Effector memory CD4-positive, alpha-beta T cell (primary cell): ENCODE measurements around the gene PRUNE2.
"Not testable (repeated sequence)": the region's sequence is repeated elsewhere in the genome, so short reads cannot be mapped to it uniquely, and the experiment has no call there.

ENCODE experiments used
- DNase-seq, 3 donors: peaks; one replicate each; pipeline ENCODE4 v3.0.0-alpha.2; 2020
- H3K27ac ChIP-seq: 2 replicates; pipeline ENCODE4 v1.7.0; 2013; ENCODE audit warnings: mild to moderate bottlenecking, low read length, moderate library complexity; ENCODE audit not compliant: insufficient read depth, poor library complexity, severe bottlenecking
- H3K27me3 ChIP-seq: replicated peaks from 2 replicates; pipeline ENCODE4 v1.7.0; 2013; ENCODE audit warnings: mild to moderate bottlenecking, low read length; ENCODE audit not compliant: insufficient read depth, control insufficient read depth, poor library complexity, severe bottlenecking
- H3K36me3 ChIP-seq: 2 replicates; pipeline ENCODE4 v1.7.0; 2013; ENCODE audit warnings: mild to moderate bottlenecking, low read length, moderate library complexity; ENCODE audit not compliant: control insufficient read depth, insufficient read depth
- H3K4me1 ChIP-seq: 2 replicates; pipeline ENCODE4 v1.7.0; 2013; ENCODE audit warnings: low read length, mild to moderate bottlenecking; ENCODE audit not compliant: control insufficient read depth, insufficient read depth, poor library complexity, severe bottlenecking
- H3K4me3 ChIP-seq: 2 replicates; pipeline ENCODE4 v1.7.0; 2013; ENCODE audit warnings: low read length, low read depth, mild to moderate bottlenecking; ENCODE audit not compliant: insufficient read depth, poor library complexity, severe bottlenecking
- H3K9me3 ChIP-seq: 2 replicates; pipeline ENCODE4 v1.7.0; 2013; ENCODE audit warnings: mild to moderate bottlenecking, low read length, moderate library complexity; ENCODE audit not compliant: control insufficient read depth
- total RNA-seq, 3 donors: gene quantifications; one replicate each; lab custom pipeline; 2026; lab: John Stamatoyannopoulos, UW

Gene PRUNE2, protein sequence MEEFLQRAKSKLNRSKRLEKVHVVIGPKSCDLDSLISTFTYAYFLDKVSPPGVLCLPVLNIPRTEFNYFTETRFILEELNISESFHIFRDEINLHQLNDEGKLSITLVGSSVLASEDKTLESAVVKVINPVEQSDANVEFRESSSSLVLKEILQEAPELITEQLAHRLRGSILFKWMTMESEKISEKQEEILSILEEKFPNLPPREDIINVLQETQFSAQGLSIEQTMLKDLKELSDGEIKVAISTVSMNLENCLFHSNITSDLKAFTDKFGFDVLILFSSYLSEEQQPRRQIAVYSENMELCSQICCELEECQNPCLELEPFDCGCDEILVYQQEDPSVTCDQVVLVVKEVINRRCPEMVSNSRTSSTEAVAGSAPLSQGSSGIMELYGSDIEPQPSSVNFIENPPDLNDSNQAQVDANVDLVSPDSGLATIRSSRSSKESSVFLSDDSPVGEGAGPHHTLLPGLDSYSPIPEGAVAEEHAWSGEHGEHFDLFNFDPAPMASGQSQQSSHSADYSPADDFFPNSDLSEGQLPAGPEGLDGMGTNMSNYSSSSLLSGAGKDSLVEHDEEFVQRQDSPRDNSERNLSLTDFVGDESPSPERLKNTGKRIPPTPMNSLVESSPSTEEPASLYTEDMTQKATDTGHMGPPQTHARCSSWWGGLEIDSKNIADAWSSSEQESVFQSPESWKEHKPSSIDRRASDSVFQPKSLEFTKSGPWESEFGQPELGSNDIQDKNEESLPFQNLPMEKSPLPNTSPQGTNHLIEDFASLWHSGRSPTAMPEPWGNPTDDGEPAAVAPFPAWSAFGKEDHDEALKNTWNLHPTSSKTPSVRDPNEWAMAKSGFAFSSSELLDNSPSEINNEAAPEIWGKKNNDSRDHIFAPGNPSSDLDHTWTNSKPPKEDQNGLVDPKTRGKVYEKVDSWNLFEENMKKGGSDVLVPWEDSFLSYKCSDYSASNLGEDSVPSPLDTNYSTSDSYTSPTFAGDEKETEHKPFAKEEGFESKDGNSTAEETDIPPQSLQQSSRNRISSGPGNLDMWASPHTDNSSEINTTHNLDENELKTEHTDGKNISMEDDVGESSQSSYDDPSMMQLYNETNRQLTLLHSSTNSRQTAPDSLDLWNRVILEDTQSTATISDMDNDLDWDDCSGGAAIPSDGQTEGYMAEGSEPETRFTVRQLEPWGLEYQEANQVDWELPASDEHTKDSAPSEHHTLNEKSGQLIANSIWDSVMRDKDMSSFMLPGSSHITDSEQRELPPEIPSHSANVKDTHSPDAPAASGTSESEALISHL (N-terminal part only)
- total RNA-seq = 0 to 0.39 (median 0.17) reads per million in 3 donors

DNA sequence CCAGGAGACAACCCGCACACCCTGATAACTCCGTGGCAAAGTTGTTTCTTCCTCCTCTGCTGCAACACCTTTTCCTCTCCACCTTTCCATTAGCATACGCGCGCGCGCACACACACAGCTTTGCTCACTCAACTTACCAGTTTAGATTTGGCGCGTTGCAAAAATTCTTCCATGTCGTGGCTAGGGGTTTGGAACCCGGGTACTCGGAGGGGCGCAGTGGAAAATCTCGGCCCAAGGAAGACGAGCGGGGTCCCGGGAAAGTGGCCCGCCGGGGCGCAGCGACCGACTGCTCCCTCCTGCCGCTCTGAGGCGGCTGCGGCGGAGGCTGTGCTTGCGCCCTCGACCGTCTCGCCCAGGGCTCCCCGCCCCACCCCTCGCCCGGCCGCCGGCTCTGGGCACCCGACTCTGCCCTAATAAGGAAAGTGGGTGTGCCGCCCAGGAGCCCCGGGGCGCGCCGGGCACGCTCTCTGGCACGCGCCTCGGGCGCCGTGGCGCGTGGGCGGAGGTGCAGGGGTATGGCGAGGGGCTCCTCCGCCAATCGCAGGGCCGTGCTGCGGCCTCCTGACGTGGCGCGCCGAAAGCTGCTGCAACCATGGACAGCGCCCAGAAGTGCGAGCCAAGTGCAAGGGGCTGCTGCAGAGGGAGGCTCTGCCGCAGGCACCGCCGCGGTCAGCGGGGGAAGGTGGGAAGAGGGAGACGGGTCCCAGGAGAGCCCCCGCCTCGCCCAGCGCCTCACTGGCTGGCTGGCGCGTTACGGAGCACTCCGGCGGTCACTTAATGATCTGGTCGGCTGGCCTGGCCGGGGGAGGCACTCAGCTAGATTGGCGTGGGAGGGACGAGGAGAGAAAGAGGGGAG lies at the start of gene PRUNE2:
Gene PRUNE2 (minus strand): TSS at position 324 of the 856 bp plus-strand sequence. CDS start 151 bp downstream, at position 173.
- no peak for DNase-seq
- H3K27ac ChIP-seq = no peak within 1 kb of the TSS
- H3K4me3 ChIP-seq = no peak within 1 kb of the TSS
- no peaks in the 10 kb centered on the region for H3K36me3 ChIP-seq
- no peaks in the 10 kb centered on the region for H3K9me3 ChIP-seq
- H3K4me1 ChIP-seq = no peaks in the 10 kb centered on the region
- no peaks in the 10 kb centered on the region for H3K27me3 ChIP-seq

DNA sequence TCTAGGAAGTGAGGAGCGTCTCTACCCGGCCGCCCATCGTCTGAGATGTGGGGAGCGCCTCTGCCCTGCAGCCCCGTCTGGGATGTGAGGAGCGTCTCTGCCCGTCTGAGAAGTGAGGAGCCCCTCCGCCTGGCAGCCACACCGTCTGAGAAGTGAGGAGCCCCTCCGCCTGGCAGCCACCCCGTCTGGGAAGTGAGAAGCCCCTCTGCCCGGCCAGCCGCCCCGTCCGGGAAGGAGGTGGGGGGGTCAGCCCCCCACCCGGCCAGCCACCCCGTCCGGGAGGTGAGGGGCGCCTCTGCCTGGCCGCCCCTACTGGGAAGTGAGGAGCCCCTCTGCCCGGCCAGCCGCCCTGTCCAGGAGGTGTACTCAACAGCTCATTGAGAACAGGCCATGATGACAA lies 49.5 kb upstream of the PRUNE2 start:
- not testable (repeated sequence) for DNase-seq, H3K36me3 ChIP-seq, H3K4me1 ChIP-seq, H3K27me3 ChIP-seq, H3K4me3 ChIP-seq, H3K27ac ChIP-seq, H3K9me3 ChIP-seq

DNA sequence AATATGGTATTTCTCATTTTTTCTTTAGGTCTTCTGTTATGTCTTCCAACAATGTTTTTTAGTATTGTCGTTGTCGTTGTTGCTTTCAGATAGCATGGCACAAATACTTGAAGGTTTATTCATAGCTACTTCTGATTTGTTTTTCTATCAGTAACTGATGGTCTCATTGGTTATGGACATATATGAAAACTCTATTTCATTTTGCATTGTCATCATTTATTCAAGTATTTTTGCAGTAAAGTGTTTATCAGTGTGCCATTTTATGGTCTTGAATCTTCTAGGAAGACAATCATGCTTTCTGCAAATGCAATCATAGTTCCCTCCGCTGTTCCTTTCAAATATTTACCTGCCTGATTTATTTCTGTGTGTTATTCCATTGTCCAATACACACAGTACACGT lies 44.0 kb upstream of the PRUNE2 start:
- no peak overlapping the region for H3K4me3 ChIP-seq
- DNase-seq = no peak
- no peaks in the 10 kb centered on the region for H3K9me3 ChIP-seq
- H3K4me1 ChIP-seq = no peaks in the 10 kb centered on the region
- H3K36me3 ChIP-seq = no peaks in the 10 kb centered on the region
- H3K27ac ChIP-seq = no peak overlapping the region
- H3K27me3 ChIP-seq = no peaks in the 10 kb centered on the region

DNA sequence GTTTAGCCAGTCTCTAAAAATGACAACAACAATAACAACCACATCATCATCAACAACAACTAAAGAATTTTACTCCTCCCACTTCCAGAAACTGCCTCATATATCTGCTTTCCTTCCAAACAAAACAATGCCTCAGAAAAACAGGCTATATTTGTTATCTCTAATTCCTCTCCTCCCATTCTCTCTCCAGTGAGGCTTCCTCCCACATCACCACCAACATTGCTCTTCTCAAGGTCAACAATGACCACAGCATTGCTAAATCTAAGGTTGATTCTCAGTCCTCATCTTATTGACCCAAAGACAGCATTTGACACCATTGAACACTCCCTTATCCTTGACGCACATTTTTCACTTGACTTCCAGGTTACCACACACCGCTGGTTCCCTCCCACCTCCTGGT lies 38.1 kb upstream of the PRUNE2 start:
- no peaks in the 10 kb centered on the region for H3K9me3 ChIP-seq

DNA sequence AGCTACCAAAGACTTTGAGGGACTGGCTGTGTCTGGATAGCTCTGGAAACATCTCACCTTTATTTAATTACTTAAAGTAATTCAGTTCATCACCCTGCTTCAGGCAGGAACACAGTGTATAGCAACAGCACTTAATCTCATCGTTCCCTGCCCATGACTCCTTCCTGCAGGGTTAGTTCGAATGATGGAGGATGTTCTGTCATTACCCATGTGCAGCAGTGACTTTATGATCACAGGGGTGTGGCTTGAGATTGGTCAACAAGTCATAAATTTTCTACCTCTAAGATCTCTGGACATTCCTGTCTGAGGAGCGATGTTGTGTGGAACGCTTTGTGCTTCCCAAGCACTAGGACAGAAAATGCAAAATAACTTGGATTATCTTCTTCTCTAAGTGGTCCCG lies 37.1 kb upstream of the PRUNE2 start:
- DNase-seq = no peak
- Histone ChIP-seq H3K27me3 (no peaks in the 10 kb centered on the region), H3K4me1 (no peaks in the 10 kb centered on the region), H3K9me3 (no peaks in the 10 kb centered on the region), H3K4me3 (no peak overlapping the region), H3K27ac (no peak overlapping the region), H3K36me3 (no peaks in the 10 kb centered on the region)

More for the DNA sequence above, 38.1 kb upstream of the PRUNE2 start:
- Histone ChIP-seq H3K27ac (no peak overlapping the region), H3K4me3 (no peak overlapping the region), H3K36me3 (no peaks in the 10 kb centered on the region), H3K27me3 (no peaks in the 10 kb centered on the region), H3K4me1 (no peaks in the 10 kb centered on the region)
- DNase-seq = no peak

DNA sequence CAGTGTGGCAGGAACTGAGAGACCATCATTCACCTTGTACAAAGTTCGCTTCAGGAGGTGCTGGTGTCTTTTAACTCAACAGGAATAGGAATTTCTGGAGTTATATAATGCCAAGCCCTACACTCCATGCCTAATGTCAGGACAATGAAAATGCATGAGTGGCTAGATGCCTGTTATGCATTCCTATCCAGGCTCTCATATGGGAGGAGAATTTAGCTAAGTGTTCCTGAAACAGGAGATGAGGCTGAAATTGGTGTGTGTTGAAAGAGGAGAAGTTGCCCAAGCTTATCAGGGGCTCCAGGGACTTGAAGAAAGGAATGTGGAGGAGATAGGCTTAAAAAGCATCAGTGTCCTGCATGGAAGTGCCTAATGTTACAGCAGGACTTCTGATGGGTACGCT lies 26.8 kb upstream of the PRUNE2 start:
- no peaks in the 10 kb centered on the region for H3K27me3 ChIP-seq
- no peaks in the 10 kb centered on the region for H3K36me3 ChIP-seq
- no peaks in the 10 kb centered on the region for H3K9me3 ChIP-seq
- no peak for DNase-seq
- no peak overlapping the region for H3K27ac ChIP-seq
- H3K4me3 ChIP-seq = no peak overlapping the region
- no peaks in the 10 kb centered on the region for H3K4me1 ChIP-seq

DNA sequence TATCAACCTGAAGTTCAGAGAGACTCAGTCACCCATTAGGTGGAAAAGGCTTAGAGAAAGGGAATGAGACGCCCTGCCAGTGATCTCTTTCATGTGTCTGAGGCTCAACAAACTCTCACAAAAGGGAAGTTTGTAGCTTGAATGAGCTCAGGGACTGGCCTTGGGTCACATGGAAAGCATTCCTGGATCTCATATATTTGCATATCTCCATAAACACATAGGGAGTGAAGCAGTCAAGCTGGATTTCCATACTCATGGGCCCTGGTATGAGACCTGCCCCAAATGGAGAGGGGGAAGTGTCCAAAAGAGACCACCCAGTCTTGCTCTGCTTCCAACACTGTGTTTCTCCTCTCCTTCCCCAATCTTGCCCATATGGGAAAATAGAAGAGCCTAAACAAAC lies 26.4 kb upstream of the PRUNE2 start:
- DNase-seq = no peak
- no peaks in the 10 kb centered on the region for H3K4me1 ChIP-seq
- H3K4me3 ChIP-seq = no peak overlapping the region
- H3K36me3 ChIP-seq = no peaks in the 10 kb centered on the region
- H3K9me3 ChIP-seq = no peaks in the 10 kb centered on the region
- no peaks in the 10 kb centered on the region for H3K27me3 ChIP-seq
- H3K27ac ChIP-seq = no peak overlapping the region

DNA sequence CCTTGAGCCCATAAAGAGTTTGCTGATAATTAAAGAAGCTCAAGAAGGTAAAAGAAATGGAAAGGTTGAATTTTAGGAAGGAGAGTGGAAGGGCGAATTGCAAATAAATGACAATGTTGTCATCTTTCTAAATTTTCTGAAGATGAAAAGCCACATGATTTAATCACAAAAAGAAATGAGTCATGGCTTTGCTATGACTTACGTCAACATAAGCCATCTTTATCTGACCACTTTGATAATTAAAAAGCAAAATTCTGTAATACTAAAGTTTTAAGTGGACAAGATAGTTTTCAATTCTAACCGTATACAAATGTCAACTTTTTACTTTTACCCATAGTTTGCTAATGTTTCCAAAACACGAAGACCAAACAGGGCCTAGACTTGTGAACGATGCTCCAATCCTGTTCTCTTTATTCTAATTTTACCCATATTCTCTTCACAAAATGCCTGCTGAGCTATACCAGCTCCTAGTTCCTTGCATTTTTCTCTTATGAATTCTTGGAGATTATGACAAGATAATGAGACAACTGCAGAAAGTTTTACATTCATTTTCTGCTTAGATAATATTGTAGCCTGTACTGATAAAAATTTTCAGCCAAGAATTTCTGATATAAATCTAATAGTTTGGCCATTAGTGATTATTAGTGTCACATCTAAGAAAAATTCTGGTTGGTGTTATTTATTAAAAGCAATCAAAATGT lies 21.8 kb upstream of the PRUNE2 start:
- Histone ChIP-seq H3K9me3 (no peaks in the 10 kb centered on the region), H3K4me1 (no peaks in the 10 kb centered on the region), H3K36me3 (no peaks in the 10 kb centered on the region), H3K4me3 (no peak overlapping the region), H3K27me3 (no peaks in the 10 kb centered on the region), H3K27ac (no peak overlapping the region)
- no peak for DNase-seq

DNA sequence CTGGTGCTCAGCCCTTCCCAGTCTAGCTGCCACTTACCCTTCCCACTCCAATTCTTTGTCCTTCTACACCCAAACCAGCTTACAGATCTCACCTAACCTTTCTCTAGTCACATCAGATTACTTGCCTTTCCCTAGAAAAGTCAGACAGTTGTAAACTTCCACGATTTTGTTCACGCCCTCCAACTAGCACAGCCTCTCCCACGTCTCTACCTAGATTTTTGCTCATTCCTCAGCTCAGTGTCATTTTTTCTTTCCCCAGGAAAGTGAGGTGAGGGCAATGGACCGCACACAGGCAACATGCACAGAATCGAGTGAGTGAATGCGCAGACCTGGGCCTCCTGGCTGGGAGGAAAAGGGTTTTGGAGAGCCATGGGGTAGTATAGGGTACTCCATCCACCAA lies 20.9 kb upstream of the PRUNE2 start:
- no peak overlapping the region for H3K4me3 ChIP-seq
- no peaks in the 10 kb centered on the region for H3K9me3 ChIP-seq
- no peaks in the 10 kb centered on the region for H3K4me1 ChIP-seq
- no peak overlapping the region for H3K27ac ChIP-seq
- DNase-seq = no peak
- no peaks in the 10 kb centered on the region for H3K36me3 ChIP-seq
- no peaks in the 10 kb centered on the region for H3K27me3 ChIP-seq
